ENCODE measurements around the gene HERC3. TPM values are rescaled to one million over a fixed set of nuclear protein-coding genes. Genes with fewer than 3 reads are reported as not detected.

The HERC3 gene
- polyA plus RNA-seq, 1 donor, result 16.1 TPM

DNA sequence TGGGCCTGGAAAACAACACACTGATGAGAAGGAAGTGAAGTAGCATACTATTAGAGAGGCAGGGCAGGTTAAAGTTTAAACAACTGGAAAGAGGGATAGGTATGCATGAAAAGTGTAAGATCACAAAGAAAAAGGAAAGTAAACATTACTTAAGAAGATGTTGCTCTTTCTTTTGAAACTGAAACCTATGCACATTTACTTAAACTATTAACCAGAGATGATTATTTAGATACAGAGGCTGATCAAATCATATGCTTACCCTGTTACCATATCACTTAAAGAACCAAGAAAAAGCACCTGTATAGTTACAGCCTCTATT, 67.6 kb downstream of the HERC3 start:
- DNase-seq, result no peak

DNA sequence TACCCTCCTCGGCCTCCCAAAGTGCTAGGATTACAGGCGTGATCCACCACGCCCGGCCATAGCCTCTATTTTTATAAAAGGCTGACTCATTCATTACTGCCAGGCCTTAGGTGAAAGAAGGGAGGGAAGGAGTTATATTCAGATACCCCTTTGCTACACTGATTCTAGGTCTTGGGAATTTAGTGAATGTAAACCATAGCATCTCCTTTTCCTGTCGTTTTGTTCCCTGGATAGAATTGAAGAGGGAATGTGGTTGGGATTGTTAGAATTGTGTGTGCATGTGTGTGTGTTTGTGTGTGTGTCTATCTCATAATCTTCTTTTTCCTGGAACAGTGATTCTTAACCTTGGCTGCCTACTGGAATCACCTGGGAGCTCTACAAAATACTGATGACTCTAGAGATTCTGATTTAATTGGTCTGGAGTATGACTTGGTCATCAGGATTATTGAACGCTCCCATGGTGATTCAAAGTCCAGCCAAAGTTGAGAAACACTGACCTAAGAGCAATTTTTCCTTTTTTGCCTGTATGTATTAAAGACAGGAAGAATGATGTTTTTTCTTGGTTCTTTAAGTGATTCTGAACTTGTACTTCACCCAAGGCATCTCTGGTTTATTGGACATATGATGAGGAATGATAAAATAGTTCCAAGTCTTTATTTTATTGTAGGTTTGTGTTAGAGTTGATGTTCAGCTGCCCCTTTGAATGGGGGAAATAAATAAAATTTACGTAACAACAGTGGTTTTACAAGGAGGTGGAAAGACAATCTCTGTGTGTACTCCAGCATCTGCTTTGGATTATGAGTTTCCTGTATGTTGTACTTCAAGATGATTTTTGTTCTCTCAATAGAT, 68.4 kb downstream of the HERC3 start:
- DNase-seq, result no peak

DNA sequence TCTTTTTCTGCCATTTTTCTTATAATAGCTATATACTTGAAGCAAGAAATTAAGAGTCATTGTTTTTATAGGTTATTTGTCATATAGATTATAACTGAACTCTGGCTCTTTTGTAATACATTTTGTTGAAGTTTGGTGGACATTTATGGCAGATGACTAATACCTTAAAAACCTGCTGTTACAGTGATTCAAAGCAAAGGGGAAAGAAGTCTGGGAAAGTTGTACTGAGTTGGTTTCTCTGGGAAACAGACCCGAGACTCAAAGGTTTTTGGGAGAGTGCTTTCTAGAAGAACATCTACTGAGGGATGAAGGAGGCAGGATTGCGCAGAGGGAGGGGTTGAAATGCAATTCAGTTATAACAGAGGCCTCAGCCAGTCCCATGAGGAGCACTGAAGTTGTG, 69.5 kb downstream of the HERC3 start:
- DNase-seq, result no peak

DNA sequence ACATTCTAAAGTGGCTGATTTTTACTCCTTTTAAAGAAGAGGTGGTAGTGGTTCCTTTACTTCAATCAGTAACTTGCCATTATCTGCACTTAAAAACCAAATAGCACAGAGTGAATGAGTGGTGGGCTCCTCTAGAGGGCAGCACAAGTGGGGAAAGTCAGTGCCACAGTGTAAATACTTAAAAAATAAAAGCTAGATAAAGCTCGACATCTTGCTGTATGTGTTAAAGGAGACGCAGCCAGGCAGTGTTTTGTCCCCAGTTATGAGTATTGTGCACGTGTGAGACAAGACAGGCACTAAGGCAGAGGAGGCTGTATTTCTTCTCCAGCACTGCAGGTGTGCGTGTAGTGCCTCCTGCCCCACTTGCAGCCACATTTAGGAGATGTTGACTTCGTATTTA, 80.7 kb downstream of the HERC3 start:
- no peak for DNase-seq

DNA sequence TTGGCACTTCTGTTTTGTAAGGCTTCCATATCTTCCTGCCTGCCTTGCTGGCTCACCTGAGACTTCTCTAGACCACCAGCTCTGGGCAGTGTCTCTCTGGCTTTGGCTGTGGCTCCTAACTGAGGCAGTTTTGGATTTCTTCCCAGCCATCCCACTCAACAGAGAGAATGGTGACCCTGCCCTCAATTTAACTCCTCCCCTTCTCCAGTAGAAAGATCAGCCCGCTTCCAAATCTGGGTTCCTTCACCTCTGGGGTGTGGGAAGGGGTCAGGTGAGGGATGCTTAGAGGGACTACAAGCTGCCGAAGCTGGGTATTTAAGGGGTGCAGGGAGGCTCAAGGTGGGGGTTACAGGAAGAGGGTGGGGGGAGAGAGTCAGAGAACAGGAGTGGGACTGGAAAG, 81.6 kb downstream of the HERC3 start:
- no peak for DNase-seq

DNA sequence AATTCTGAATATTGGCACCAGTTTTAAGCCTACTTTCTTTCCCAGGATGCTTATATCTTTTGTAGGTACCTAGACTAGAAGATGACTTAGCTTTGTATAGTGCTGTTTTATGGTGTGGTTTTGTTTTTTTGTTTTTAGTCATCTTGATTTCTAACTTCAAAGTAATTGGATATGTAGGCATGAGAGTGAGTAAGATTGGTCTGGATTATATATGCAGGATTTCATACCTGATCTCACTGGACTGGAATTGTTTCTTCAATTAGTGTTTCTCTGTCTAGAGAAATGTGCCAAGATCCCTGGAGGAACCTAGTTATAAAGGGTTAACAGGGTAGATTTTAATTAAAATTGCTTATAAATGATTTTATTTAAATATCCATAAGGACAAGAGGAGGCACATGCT, 82.3 kb downstream of the HERC3 start:
- no peak for DNase-seq

DNA sequence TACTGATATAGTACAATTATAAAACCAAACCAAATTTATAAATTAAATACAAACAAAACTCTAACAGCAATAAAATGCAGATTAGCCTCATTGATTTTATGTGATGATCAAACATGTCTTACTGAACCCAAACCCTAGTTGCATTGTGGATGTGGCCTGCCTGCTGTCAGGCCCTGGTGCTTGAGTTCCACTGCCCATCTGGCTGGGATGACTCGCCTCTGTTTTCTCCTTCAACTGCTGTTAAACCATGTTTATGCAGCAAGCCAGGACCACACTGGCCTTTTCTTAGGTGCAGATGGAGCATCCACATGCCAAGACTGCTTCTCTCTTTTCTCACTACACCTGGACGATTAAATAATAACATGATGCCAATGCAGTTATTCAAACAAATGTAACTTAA, 82.7 kb downstream of the HERC3 start:
- no peak for DNase-seq

DNA sequence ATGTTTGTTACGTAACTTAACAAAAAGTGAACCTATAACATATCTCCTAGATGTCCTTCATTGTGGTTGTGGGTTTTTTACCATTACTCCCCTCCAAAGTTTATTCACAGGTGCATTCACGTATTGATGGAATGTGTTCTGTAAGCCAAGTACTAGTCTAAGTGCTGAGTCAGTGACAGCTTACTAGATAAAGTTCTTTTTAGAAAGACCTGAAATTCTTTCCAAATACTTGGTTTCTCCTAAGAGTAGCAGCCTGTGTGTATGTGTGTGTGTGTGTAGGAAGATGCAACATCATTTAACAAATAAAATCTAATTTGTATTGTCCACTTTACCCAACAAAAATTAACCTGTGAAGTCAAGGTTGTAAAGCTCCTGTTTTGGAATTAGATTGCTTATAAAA, 83.3 kb downstream of the HERC3 start:
- DNase-seq, result no peak

DNA sequence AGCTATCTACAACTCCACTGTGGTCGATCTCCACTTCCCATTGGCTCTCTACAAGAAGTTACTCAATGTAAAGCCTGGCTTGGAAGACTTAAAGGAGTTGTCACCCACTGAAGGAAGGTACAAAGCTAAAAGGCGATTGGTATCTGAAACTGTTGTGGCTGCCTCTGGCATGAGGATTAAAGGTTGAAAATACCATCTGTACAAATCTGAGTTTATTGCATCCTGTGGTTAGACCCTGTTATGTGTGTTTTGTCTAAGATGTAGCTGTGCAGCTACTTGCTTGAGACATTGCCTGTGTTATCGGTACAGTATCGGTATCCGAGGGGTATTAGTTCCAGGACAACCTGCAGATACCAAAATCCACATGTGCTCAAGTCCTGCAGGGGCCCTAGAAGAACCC, 88.9 kb downstream of the HERC3 start:
- no peak for DNase-seq

DNA sequence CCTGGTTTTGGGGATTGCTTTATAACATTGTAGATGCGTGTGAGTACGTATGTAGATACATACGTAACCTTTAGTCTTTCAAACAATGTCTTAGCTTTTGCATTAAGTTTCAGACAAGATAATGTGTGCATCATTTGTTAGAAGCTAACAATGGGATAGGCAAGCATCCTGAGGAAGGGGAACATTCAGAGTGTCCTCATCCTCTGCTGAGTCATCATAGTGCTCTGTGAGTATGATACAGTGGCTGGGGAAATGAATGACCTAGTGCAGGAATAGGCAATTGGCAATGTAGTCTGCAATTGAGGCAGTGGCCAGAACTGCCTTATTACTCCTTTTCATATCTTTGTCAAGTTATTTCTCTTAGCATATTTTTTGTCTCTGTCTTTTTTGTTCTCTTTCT, 98.1 kb downstream of the HERC3 start:
- no peak for DNase-seq

DNA sequence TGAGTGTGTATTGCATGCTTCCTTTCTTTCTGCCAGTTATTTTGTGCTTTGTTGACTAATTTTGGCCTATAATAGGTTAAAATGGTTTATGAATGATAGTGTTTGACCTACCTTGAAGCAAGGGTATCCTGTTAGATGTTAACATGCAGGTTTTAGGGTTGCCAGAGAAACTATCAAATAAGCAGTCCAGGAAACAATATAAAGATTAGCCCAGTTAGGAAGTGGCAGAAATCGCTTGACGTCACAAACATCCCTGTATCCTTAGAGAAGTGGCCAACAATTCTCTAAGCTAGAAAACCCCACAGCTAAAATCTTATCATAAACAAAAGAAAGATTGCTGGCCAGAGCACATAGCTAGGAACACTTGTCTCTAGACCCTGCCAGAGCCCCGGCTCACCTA, 101.5 kb downstream of the HERC3 start:
- DNase-seq, result no peak

DNA sequence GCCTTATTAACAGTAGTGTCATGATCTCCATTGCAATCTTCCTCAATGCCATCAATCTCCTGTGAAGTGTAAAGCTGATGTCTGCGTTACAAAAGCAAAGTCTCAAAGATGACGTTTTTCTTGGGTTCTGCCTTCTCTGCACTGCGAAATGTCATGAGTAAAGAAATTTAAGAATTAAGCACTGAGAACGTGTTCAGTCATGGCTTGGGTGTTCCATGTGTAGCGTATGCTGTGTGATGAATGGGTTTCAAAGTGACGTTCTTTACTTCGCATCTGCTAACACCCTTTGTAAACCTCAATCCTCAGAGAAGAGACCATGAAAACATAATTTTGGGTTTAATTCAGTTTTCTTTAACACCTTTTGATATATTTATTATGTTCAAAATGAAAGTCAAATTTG, 104.3 kb downstream of the HERC3 start:
- no peak for DNase-seq

DNA sequence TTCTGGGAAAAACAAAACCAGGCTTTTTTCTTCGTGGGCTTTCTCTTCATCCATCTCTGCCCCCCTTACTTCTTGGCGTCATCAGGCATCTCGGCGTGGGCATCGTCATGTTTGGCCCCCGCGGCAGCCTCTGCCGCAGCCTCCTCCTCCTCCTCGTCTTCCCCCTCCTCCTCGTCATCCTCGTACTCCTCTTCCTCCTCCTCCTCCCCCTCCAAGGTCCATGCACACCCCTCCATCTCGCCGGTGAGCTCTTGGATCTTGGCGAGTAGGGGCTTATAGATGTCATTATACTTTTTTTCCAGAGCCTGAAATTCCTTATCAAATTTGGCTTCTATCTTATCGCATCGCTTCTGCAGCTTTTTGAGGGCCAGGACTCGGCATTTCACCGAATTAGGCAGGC, 104.9 kb downstream of the HERC3 start:
- no peak for DNase-seq

DNA sequence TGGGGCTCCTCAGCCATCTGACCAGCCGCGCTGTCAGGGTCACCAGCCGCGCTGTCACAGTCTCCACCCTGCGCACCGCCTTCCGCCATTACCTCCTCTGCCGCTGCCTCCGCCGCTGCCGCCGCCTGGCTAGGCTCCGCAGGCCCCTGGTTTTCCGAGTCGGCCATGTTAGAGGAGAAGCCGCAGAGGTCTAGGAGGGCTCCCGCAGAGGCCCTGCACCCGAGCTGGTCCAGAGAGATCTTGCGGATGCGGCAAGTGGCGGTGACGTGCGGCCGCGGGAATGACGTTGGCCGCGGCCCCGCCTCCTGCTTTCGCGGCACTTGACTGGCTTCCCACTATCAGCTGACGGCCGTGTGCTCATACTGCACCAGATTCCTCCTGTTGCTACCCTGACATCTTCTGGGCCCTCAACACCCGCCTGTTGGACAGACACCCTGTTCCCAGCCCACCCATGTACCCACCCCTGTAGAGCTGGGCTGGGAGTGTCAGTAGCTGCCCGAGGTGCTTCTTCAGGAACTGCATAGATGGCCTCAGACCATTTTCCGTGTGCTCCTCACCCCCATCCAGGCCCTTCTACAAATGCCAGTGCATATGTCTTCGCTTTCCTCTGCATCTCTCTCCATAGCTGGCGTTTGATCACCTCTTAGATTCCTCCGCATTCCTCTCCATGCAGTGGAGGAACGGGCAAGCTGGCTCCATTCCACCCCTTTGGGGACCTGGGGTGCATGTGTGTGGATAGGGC, 105.5 kb downstream of the HERC3 start, which contains the start of gene NAP1L5:
NAP1L5 (minus strand) TSS at position 242 of the 742 bp plus-strand sequence; CDS start at position 167, 75 bp downstream.
- peak; percentile 31 for DNase-seq

DNA sequence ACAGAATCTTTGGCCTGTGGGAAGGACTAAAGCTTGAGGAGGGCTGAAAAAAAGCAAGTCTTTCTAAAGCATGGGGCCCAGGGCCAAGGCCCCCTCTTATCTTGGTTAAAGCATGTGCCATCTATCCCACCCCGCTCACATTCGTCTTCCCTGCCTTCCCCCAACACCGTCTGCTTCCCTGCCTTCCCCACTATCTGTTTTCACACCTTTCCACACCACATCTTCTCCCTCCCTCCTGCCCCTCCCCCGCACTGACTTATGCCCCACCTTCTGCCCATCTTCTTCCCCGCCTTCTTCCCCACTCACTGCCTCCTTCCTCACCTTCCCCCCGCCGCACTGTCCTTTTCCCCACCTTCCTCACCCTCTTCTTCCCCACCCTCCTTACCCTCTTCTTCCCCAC, 106.2 kb downstream of the HERC3 start:
- no peak for DNase-seq

DNA sequence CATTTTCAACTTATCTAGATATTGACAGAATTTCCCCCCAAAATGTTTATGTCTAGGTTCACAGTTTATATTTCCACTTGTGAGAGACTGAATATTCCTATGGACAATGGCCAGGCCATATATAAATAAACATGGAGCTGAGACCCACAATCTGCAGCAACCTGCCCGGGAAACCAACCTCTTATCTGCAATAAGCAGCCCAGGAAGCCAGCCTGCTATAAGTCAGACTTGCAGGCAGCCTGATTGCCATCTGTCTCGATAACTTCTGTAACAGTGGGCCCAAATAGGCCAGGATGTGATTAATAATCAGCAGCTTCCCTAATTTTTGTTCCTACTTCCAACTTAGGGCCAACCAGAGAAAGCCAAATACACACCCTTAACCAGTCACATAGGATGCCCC, 110.5 kb downstream of the HERC3 start:
- no peak for DNase-seq

DNA sequence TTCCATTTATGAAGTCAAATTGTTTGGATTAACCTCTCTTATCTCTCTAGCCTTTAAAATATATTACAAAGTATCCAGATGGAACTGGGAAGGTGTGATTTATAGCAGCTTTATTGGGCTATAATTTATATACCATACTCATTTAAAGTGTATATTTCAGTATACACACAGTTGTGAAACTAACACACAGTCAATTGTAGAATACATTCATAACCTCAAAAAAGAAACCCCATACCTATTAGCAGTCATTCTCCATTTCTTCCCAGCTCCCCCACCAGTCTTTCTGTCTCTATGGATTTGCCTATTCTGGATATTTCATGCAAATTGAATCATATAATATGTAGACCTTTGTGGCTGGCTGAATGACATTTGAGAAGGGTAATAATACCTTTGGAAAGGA, 112.9 kb downstream of the HERC3 start:
- DNase-seq, result no peak

DNA sequence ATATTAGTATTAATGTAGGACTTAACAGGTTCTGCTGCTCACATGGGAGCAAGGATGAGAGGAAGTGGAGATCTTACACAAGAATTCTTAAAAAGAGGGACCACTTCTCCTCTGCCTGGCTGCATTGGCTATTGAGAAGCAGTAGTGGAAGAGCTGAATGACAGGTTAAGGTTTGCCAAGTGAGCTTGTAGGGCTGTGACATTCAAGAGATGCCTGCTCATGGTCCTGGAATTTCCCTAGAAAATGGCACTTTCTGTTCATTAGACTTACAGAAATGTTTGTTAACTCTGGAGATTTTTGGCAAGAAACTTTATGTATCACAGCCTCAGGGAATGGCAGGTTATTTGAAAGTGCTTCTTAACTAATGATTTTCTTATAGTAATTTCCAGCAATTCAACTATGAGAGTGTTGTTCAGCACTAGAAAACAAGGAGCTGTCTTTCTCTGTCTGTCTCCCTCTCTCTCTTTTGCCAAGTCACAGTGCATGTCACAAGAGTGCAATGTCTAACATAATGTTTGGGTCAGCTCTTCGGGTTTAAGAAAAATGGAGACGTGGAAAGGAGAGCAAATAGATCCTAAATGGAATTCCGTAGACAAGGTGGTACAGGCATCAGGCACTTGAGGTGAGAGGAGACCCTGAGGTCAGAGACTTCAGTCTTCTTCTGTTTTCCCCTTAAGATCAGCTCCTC, 113.7 kb downstream of the HERC3 start:
- DNase-seq, result no peak

DNA sequence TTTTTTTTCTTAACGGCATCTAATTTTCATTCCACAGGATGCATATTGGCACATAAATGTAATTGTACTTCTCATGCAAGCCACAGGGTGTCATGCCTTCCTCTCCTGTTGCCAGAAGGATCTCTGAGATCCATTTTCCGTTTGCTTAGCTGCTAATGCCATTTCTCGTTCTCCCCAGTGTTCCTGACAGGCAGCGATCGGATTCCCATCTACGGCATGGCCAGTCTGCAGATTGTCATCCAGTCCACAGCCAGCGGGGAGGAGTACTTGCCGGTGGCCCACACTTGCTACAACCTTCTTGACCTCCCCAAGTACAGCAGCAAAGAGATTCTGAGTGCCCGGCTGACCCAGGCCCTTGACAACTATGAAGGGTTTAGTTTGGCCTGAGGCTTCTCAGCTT, 114.3 kb downstream of the HERC3 start:
- peak; percentile 45 for DNase-seq

DNA sequence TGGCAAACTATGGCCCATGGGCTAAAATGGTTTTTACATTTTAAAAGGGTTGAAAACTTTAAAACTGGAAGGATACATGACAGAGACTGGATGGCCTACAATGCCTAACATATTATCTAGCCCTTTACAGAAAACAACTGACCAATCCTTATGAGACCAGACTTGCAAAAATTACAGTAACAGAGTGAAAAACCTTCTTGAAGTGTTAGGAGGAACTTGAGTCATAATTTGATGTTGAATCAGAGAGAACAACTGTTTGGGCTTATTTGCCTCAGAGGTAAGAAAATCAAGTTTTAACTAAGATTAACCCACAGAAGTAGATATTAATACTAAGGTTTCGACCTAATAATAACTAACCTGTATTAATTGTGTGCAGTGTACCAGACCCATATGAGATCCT, 117.7 kb downstream of the HERC3 start:
- no peak for DNase-seq

DNA sequence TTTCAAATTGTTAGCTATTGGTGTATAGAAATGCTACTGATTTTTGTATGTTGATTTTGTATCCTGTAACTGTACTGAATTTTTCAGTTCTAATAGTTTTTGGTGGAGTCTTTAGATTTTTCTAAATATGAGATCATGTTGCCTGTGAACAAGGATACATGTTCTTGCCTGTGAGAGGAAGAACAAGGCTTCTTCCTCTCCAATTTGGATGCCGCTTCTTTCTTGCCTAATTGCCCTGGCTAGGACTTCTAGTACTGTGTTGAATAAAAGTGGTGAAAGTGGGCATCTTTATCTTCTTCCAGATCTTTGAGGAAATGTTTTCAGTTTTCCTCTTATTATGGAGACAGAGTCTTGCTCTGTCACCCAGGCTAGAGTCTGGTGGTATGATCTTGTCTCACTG, 121.5 kb downstream of the HERC3 start:
- no peak for DNase-seq

DNA sequence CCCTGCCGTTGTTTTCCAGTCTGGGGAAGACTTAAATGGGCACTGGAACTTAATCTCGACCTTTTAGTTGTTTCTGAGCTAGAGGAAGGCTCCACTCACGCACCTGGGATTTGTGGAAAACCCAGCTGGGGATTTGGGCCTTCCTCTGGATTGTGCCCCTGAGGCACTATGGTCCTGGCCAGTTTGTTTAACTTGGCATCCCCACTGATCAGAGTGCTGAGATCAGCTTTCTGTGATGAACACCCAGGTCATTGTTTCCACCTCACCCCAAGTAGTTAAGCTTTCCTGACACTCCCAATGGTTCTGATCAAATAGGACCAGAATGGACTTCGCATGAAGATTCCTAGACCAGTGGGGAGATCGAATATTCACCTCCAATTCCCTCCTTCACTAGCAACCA, 125.8 kb downstream of the HERC3 start:
- no peak for DNase-seq

DNA sequence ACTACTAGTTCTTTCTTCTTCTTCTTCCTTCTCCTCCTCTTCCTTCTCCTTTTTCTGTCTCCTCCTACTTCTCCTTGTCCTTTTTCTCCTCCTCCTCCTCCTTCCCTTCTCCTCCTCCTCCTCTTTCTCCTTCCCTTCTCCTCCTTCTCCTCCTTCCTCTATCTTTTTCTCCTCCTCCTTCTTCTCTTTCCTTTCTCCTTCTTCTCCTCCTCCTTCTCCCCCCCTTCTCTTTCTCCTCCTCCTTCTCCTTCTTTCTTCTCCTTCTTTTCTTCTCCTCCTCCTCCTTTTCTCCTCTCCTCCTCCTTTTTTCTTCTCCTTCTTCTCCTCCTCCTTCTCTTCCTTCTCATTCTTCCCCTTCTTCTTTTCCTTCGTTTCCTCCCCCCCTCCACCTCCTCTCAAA, 127.1 kb downstream of the HERC3 start:
- DNase-seq, result no peak
